T-helper 17 cell (primary cell): Measurements from ENCODE around the gene UBE2G1. TPM values are rescaled to one million over a fixed set of nuclear protein-coding genes. Genes with fewer than 3 reads are reported as not detected.
"Not testable (repeated sequence)": the region's sequence is repeated elsewhere in the genome, so short reads cannot be mapped to it uniquely, and the experiment has no call there.

ENCODE experiments used
- ATAC-seq: fragments of 150-1000 bp; cut with Tn5 transposase; 2 replicates; pipeline ENCODE4 v1.10.0; 2021; ENCODE audit warnings: mild to moderate bottlenecking, moderate library complexity
- DNase-seq, 3 donors: peaks; one replicate each; pipeline versions ENCODE4 v3.0.0 to v3.0.0-alpha.2; 2020 to 2021
- H3K9me3 ChIP-seq: one replicate; pipeline ENCODE4 v1.7.0; 2013; ENCODE audit warnings: low read length, mild to moderate bottlenecking; ENCODE audit not compliant: control insufficient read depth, poor library complexity, severe bottlenecking
- H3K27ac Mint-ChIP-seq: one replicate; pipeline ENCODE4 v1.8.0; 2022; ENCODE audit warnings: mild to moderate bottlenecking, moderate library complexity, mixed read lengths
- H3K27me3 Mint-ChIP-seq: one replicate; pipeline ENCODE4 v1.8.0; 2022; ENCODE audit warnings: mixed read lengths
- H3K36me3 Mint-ChIP-seq: one replicate; pipeline ENCODE4 v1.8.0; 2022; ENCODE audit warnings: low read depth, mixed read lengths
- H3K4me1 Mint-ChIP-seq: one replicate; pipeline ENCODE4 v1.8.0; 2022; ENCODE audit warnings: mild to moderate bottlenecking, mixed read lengths
- H3K4me3 Mint-ChIP-seq: one replicate; pipeline ENCODE4 v1.8.0; 2022; ENCODE audit warnings: mild to moderate bottlenecking, moderate library complexity, mixed read lengths
- total RNA-seq, 4 donors: library from RNA in 2 of 4; stranded (reverse) in 2 of 4; gene quantifications; one replicate each; pipeline ENCODE4 v1.2.3 and lab custom pipeline; 2022 to 2026

UBE2G1 gene
- total RNA-seq, 2 donors from 2014 or later: 64.6 to 72.7 TPM

DNA sequence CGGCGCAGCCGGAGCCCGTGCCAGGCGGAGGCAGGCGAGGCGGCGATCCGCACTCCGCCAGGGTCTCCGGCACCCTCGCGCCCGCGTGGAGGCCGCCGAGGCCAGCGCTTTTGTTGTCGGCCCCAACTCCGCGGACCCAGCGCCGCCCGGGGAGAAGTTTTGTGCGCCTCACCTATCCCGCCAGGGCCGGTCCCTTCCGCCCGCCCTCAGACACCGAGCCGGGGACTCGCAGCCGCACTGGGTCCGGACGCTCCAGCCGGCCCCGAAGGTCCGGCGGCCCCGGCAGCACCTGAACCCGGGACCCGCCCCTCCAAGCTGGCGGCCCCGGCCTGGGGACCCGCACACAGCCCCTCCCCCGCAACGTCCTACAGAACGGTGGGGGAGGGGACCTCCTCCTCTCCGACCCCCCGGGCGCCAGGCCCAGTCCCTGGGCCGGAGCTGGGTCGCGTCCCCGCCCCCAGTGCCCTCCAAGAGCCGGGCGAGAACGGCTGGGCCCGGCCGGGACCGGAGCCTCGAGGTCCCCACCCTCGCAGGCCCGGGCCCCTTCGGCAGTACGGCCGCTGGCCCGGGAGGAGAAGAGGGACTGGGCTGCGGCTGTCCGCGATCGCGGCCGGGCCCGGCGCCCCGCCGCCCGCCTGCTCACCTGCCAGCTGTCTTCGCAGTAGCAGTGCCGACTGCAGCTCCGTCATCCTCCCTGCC, 698 bp downstream of the UBE2G1 start:
- Mint-ChIP-seq H3K4me3 (peak overlapping the region; percentile 84), H3K4me1 (peaks cover 20% of the 10 kb centered on the region), H3K36me3 (peaks cover 2% of the 10 kb centered on the region), H3K27me3 (no peaks in the 10 kb centered on the region), H3K27ac (peak overlapping the region; percentile 92)
- DNase-seq: peak; percentile 19 to 26 (median 22)
- no peaks in the 10 kb centered on the region for H3K9me3 ChIP-seq
- peak; percentile 36 for ATAC-seq

DNA sequence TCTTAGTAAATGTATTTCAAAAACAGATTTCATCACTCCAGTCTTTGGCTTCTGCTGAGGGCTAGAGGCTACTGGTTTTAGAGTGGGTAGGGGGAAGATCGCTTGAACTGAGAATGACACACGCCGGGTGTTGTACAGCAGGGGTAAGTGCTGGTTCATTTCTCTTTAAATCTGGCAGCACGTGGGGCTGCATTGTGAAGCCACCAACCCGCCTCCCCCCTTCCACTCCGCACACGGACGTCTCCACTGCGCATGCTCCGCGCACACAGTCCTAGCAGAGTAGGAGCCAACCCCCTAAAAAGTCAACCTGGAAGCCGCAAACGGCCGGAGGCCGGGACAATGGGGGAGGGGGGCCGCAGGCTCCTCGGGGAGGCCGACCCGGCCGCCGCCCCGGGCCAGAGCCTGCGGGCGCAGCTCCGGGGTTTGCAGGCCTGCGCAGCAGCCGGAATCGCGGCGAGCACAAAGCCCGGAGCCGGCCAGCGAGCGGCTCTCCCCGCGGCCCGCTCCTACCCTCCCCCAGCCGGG, 1.3 kb downstream of the UBE2G1 start:
- peak; percentile 71 to 80 (median 75) for DNase-seq
- ATAC-seq: peak; percentile 61
- peak overlapping the region; percentile 92 for H3K27ac Mint-ChIP-seq
- peaks cover 18% of the 10 kb centered on the region for H3K4me1 Mint-ChIP-seq
- H3K36me3 Mint-ChIP-seq: peaks cover 2% of the 10 kb centered on the region
- H3K9me3 ChIP-seq: no peaks in the 10 kb centered on the region
- no peaks in the 10 kb centered on the region for H3K27me3 Mint-ChIP-seq
- H3K4me3 Mint-ChIP-seq: peak overlapping the region; percentile 97

DNA sequence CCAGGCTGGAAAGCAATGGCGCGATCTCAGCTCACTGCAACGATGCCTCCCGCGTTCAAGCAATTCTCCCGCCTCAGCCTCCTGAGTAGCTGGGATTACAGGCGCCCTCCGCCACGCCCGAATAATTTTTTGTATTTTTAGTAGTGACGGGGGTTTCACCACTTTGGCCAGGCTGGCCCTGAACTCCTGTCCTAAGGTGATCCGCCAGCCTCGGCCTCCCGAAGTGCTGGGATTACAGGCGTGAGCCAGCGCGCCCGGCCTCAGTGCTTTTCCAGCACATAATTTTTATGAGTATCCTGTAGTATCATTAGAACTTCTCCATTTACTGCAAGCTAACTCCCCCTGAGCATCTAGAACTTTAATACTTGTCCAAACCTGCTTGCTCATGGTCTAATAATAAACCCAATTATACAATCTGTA, 1.8 kb downstream of the UBE2G1 start:
- peaks cover 2% of the 10 kb centered on the region for H3K36me3 Mint-ChIP-seq
- DNase-seq: no peak
- H3K27ac Mint-ChIP-seq: peak overlapping the region; percentile 92
- no peaks in the 10 kb centered on the region for H3K9me3 ChIP-seq
- no peak for ATAC-seq
- H3K4me1 Mint-ChIP-seq: peaks cover 23% of the 10 kb centered on the region
- H3K4me3 Mint-ChIP-seq: peak overlapping the region; percentile 97
- no peaks in the 10 kb centered on the region for H3K27me3 Mint-ChIP-seq

DNA sequence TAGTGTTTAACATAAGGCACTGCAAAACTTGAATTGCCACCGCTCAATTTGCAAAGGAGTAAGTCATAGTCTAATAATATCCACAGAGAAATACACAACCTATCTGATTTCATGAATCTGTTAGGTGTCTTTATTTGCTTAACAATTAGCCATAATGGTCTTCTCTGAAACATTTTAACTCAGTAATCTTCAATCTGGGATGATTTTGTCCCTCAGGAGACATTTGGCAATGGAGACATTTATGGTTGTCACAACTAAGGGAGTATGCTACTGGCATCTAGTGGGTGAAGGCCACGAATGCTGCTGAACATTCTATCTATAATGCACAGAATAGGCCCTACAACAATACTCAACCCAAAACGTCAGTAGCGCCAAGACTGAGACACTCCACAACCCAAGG, 4.3 kb downstream of the UBE2G1 start:
- Mint-ChIP-seq H3K4me1 (peaks cover 33% of the 10 kb centered on the region), H3K4me3 (no peak overlapping the region), H3K27ac (no peak overlapping the region), H3K27me3 (no peaks in the 10 kb centered on the region), H3K36me3 (peaks cover 2% of the 10 kb centered on the region)
- ATAC-seq (no peak), DNase-seq (no peak)
- no peaks in the 10 kb centered on the region for H3K9me3 ChIP-seq

GRCh38 chr17:4358154-4358553, 8.3 kb downstream of the UBE2G1 start:
- peaks cover 29% of the 10 kb centered on the region for H3K4me1 Mint-ChIP-seq

DNA sequence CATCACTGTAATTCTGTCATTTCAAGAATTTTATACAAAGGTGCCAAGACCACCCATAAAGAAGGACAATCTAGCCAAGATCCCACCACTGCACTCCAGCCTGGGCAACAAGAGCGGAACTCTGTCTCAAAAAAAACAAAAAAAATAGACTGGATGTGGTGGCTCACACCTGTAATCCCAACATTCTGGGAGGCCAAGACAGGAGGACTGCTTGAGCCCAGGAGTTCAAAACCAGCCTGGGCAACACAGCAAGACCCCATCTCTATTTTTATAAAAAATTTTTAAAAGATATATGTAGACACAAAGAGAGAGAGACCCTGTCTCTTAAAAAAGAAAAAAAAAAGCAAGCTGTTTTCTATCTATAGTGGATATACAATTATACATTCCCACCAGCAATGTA, 8.8 kb downstream of the UBE2G1 start:
- H3K27me3 Mint-ChIP-seq: no peaks in the 10 kb centered on the region
- no peak overlapping the region for H3K27ac Mint-ChIP-seq
- H3K4me1 Mint-ChIP-seq: peaks cover 32% of the 10 kb centered on the region
- peak overlapping the region; percentile 57 for H3K4me3 Mint-ChIP-seq
- no peak for DNase-seq
- H3K9me3 ChIP-seq: no peaks in the 10 kb centered on the region
- H3K36me3 Mint-ChIP-seq: no peaks in the 10 kb centered on the region
- ATAC-seq: no peak

More at GRCh38 chr17:4358154-4358553, 8.3 kb downstream of the UBE2G1 start:
- ATAC-seq (no peak), DNase-seq (no peak)
- Mint-ChIP-seq H3K4me3 (no peak overlapping the region), H3K36me3 (no peaks in the 10 kb centered on the region), H3K27me3 (no peaks in the 10 kb centered on the region), H3K27ac (no peak overlapping the region)
- no peaks in the 10 kb centered on the region for H3K9me3 ChIP-seq

- H3K36me3 Mint-ChIP-seq: no peaks in the 10 kb centered on the region
- H3K4me3 Mint-ChIP-seq: peak overlapping the region; percentile 57
- DNase-seq (no peak), ATAC-seq (no peak)
- peaks cover 28% of the 10 kb centered on the region for H3K4me1 Mint-ChIP-seq
- H3K9me3 ChIP-seq: no peaks in the 10 kb centered on the region
- no peak overlapping the region for H3K27ac Mint-ChIP-seq
- H3K27me3 Mint-ChIP-seq: no peaks in the 10 kb centered on the region
Observed at GRCh38 chr17:4357030-4357628, 9.3 kb downstream of the UBE2G1 start.

GRCh38 chr17:4354862-4355514, 11.5 kb downstream of the UBE2G1 start:
- Mint-ChIP-seq H3K4me1 (peaks cover 29% of the 10 kb centered on the region), H3K4me3 (no peak overlapping the region), H3K27me3 (no peaks in the 10 kb centered on the region), H3K27ac (peak overlapping the region; percentile 67), H3K36me3 (no peaks in the 10 kb centered on the region)
- DNase-seq (no peak), ATAC-seq (no peak)
- no peaks in the 10 kb centered on the region for H3K9me3 ChIP-seq

- no peak for ATAC-seq
- Mint-ChIP-seq H3K27me3 (no peaks in the 10 kb centered on the region), H3K4me3 (peak overlapping the region; percentile 5), H3K4me1 (peaks cover 23% of the 10 kb centered on the region), H3K36me3 (no peaks in the 10 kb centered on the region), H3K27ac (peak overlapping the region; percentile 67)
- DNase-seq: no peak
- H3K9me3 ChIP-seq: no peaks in the 10 kb centered on the region
Observed at GRCh38 chr17:4354206-4354605, 12.3 kb downstream of the UBE2G1 start.

- ATAC-seq, H3K27ac Mint-ChIP-seq: not testable (repeated sequence)
- H3K4me1 Mint-ChIP-seq: peaks cover 27% of the 10 kb centered on the region
Observed at GRCh38 chr17:4350214-4350613, 16.3 kb downstream of the UBE2G1 start.

GRCh38 chr17:4345581-4346252, 20.8 kb downstream of the UBE2G1 start:
- Mint-ChIP-seq H3K4me1 (peaks cover 15% of the 10 kb centered on the region), H3K36me3 (no peaks in the 10 kb centered on the region), H3K27ac (no peak overlapping the region), H3K4me3 (no peak overlapping the region), H3K27me3 (no peaks in the 10 kb centered on the region)
- H3K9me3 ChIP-seq: no peaks in the 10 kb centered on the region
- ATAC-seq (no peak), DNase-seq (no peak)

More at GRCh38 chr17:4350214-4350613, 16.3 kb downstream of the UBE2G1 start:
- not testable (repeated sequence) for H3K9me3 ChIP-seq, H3K27me3 Mint-ChIP-seq, H3K4me3 Mint-ChIP-seq, DNase-seq, H3K36me3 Mint-ChIP-seq

DNA sequence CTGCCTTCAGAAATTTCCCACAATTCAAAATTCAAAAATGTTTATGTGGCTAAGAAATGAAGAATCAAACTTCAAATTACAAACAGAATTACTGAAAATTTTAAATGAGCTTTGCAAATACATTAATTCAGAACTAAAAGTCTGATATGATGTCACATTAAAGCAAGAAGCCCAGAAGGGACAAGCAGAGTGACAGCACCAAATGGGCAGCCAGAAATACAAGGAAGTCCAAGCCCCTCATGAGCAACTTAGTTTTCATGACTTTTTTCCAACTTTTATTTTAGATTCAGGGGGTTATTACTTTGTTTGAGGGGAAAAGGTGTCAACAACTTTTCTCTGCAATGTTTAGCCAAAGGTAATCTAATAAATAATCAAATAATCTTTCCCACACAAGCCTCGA, 21.5 kb downstream of the UBE2G1 start:
- H3K27me3 Mint-ChIP-seq: no peaks in the 10 kb centered on the region
- no peak overlapping the region for H3K4me3 Mint-ChIP-seq
- peaks cover 21% of the 10 kb centered on the region for H3K4me1 Mint-ChIP-seq
- no peaks in the 10 kb centered on the region for H3K36me3 Mint-ChIP-seq
- no peaks in the 10 kb centered on the region for H3K9me3 ChIP-seq
- DNase-seq (no peak), ATAC-seq (no peak)
- H3K27ac Mint-ChIP-seq: no peak overlapping the region

- H3K4me1 Mint-ChIP-seq: peaks cover 27% of the 10 kb centered on the region
- no peaks in the 10 kb centered on the region for H3K9me3 ChIP-seq
- H3K36me3 Mint-ChIP-seq: no peaks in the 10 kb centered on the region
- no peaks in the 10 kb centered on the region for H3K27me3 Mint-ChIP-seq
- no peak overlapping the region for H3K27ac Mint-ChIP-seq
- ATAC-seq (no peak), DNase-seq (no peak)
- H3K4me3 Mint-ChIP-seq: no peak overlapping the region
Observed at GRCh38 chr17:4342535-4342934, 23.9 kb downstream of the UBE2G1 start.
